ENCODE results near the gene COL24A1.
A peak's percentile ranks its signal among the peaks of the same experiment; 100 is the strongest.
"Not testable (repeated sequence)": the region's sequence is repeated elsewhere in the genome, so short reads cannot be mapped to it uniquely, and the experiment has no call there.

COL24A1 gene

DNA sequence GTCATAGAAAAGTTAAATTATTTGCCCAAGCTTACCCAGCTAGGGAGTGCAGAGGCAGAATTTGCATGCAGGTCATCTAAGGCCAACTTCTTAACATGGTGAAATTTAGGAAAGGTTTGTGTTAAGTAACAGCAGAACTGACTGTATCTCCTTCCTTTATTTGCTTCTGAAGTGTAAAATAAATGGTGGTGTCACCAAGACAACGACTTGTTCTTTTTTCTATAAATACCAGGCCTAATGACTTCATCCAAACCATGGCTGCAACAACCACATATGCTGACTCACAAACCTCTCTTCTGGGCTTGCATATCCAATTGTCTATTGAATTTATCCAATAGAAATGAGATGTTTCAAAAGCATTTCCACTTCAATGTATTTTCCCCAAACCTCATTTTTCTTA, 19.1 kb downstream of the COL24A1 start:
- H3K36me3 Mint-ChIP-seq (ENCODE audit: low read depth) = no peaks in the 10 kb centered on the region

DNA sequence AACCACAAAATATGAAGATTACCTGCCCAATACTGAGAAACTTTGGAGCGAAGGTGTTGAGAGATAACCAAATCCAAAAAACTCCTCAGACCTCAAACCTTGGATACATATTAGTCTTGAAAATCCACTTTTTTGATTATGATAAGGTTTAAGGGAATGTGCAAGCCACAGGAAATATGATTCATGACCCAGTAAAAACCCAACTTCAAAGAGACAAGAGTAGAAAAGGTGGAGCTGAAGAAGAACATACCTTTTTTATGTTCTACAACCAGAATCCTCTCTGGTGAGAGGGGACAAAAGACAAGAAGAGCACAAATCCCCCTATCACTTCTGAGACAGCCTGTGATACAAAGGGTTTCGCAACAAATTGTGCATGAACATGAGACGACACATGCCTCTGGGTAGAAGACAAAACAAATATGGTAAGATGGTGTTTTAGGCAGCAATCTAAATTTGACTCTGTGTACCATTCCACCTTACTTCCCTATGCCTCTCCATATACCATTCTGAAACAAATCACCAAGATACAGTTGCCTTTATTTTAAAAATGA, 37.3 kb downstream of the COL24A1 start:
- ATAC-seq = no peak
- H3K27ac Mint-ChIP-seq = no peak overlapping the region

More for the DNA sequence above, 19.1 kb downstream of the COL24A1 start:
- H3K27me3 Mint-ChIP-seq = peaks cover 7% of the 10 kb centered on the region
- DNase-seq (no peak), ATAC-seq (no peak)
- H3K27ac Mint-ChIP-seq = no peak overlapping the region
- H3K9me3 Mint-ChIP-seq = no peaks in the 10 kb centered on the region
- H3K4me1 Mint-ChIP-seq = no peaks in the 10 kb centered on the region
- H3K4me3 Mint-ChIP-seq = no peak overlapping the region

GRCh38 chr1:86114816-86115400, 41.7 kb downstream of the COL24A1 start:
- DNase-seq (no peak), ATAC-seq (no peak)
- H3K4me1 Mint-ChIP-seq = peaks cover 3% of the 10 kb centered on the region
- H3K9me3 Mint-ChIP-seq = no peaks in the 10 kb centered on the region
- no peaks in the 10 kb centered on the region for H3K27me3 Mint-ChIP-seq
- no peaks in the 10 kb centered on the region for H3K36me3 Mint-ChIP-seq (ENCODE audit: low read depth)
- no peak overlapping the region for H3K27ac Mint-ChIP-seq
- H3K4me3 Mint-ChIP-seq = no peak overlapping the region

More for the DNA sequence above, 37.3 kb downstream of the COL24A1 start:
- no peak for DNase-seq
- Mint-ChIP-seq H3K9me3 (no peaks in the 10 kb centered on the region), H3K27me3 (no peaks in the 10 kb centered on the region), H3K36me3 (ENCODE audit: low read depth) (no peaks in the 10 kb centered on the region), H3K4me1 (peaks cover 3% of the 10 kb centered on the region), H3K4me3 (no peak overlapping the region)

GRCh38 chr1:86114236-86114635, 42.3 kb downstream of the COL24A1 start:
- Mint-ChIP-seq H3K27ac (no peak overlapping the region), H3K4me3 (no peak overlapping the region), H3K36me3 (ENCODE audit: low read depth) (no peaks in the 10 kb centered on the region), H3K9me3 (no peaks in the 10 kb centered on the region), H3K4me1 (peaks cover 3% of the 10 kb centered on the region), H3K27me3 (no peaks in the 10 kb centered on the region)
- DNase-seq = no peak
- no peak for ATAC-seq

DNA sequence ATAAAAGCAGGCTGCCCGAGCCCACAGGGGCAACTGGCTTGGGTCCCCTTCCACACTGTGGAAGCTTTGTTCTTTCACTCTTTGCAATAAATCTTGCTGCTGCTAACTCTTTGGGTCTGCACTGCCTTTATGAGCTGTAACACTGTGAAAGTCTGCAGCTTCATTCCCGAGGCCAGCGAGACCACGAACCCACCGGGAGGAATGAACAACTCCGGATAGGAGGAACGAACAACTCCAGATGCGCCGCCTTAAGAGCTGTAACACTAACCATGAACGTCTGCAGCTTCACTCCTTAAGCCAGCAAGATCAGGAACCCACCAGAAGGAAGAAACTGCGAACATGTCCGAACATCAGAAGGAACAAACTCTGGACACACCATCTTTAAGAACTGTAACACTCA, 45.0 kb downstream of the COL24A1 start:
- ATAC-seq = not testable (repeated sequence)

DNA sequence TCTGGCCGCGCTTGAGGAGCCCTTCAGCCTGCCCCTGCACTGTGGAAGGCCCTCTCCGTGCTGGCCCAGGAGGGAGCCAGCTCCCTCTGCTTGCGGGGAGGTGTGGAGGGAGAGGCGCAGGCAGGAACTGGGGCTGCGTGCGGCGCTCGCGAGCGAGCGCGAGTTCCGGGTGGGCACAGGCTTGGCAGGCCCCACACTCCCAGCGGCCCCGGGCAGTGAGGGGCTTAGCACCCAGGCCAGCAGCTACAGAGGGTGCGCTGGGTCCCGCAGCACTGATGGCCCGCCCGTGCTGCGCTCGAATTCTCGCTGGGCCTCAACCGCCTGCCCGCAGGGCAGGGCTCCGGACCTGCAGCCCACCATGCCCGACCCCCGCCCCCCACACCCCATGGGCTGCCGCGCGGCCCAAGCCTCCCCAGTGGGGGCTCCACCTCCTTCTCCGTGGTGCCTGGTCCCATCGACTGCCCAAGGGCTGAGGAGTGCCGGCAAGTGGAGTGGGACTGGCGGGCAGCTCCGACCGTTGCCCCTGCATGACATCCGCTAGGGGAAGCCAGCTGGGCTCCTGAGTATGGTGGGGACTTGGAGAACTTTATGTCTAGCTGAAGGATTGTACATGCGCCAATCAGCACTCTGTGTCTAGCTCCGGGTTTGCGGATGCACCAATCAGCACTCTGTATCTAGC, 46.0 kb downstream of the COL24A1 start:
- DNase-seq = no peak
- Mint-ChIP-seq H3K36me3 (ENCODE audit: low read depth) (no peaks in the 10 kb centered on the region), H3K4me1 (no peaks in the 10 kb centered on the region), H3K4me3 (no peak overlapping the region), H3K27me3 (no peaks in the 10 kb centered on the region), H3K9me3 (no peaks in the 10 kb centered on the region), H3K27ac (no peak overlapping the region)
- ATAC-seq = no peak

More for the DNA sequence above, 45.0 kb downstream of the COL24A1 start:
- H3K27ac Mint-ChIP-seq; H3K36me3 Mint-ChIP-seq (ENCODE audit: low read depth); H3K9me3 Mint-ChIP-seq; H3K4me1 Mint-ChIP-seq; H3K27me3 Mint-ChIP-seq; H3K4me3 Mint-ChIP-seq; DNase-seq: not testable (repeated sequence)

DNA sequence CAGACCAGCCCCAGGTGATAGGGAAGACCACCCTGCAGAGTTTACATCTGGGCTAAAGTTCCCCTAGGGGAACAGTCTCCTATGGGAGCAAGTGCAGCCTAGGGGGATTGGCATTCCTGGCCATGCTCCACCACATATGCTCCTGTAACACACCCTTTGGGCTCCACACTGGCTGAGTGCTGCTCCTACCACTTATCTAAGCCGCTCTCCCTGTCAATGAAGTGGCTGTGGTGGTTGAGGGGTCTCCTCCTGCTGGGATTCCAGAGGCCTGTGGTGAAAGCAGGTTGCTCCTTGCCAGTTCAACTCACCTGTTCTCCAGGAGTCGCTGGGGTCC, 51.1 kb downstream of the COL24A1 start:
- Mint-ChIP-seq H3K27me3 (no peaks in the 10 kb centered on the region), H3K27ac (no peak overlapping the region), H3K4me3 (no peak overlapping the region), H3K9me3 (no peaks in the 10 kb centered on the region), H3K4me1 (no peaks in the 10 kb centered on the region), H3K36me3 (ENCODE audit: low read depth) (no peaks in the 10 kb centered on the region)
- no peak for ATAC-seq
- DNase-seq = no peak

DNA sequence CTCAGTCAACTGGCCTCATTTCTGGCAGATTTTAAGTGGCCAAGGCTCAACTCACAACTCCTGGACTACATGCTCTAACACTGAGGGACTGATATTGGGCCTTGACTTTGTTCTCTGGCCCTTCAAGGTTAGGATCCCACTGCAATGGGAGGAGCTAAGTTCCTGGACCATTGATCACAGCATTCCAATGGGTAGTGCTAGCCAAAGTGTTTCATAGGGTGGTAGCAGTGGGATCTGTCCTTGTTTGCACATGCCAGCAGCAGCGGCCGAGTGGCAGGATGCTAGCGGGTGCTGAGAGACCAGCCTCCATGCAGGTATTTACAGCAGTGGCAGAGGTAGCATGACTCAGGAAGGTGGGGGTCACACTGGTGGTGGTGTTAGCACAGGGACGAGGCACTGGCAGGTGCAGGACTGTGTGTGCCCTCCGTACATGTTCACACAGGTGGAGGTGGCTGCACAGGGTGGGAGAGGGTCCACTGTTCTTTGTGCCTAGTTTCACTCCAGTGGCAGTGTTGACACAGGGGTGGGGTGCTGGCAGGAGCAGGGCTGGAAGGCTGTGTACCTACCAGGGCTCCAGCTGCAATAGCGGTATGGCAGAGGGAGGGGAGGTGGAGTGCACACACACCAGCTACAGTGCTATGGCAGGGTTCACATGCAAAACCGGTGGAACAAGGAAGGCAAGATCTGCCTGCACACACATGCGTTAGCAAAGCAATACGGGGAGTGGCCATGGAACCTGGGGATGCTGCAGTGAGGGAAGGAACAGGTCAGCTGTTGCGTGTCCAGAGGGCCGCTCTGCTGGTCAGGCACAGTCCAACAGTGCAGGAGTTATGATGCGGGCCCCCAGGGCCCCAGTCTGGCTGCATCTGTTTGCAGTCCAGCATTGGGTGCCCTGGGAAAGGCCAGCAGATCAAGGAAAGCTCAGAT, 51.7 kb downstream of the COL24A1 start:
- ATAC-seq = peak; percentile 40
- Mint-ChIP-seq H3K27me3 (no peaks in the 10 kb centered on the region), H3K9me3 (no peaks in the 10 kb centered on the region), H3K36me3 (ENCODE audit: low read depth) (no peaks in the 10 kb centered on the region), H3K27ac (no peak overlapping the region), H3K4me3 (no peak overlapping the region), H3K4me1 (no peaks in the 10 kb centered on the region)
- DNase-seq = no peak

DNA sequence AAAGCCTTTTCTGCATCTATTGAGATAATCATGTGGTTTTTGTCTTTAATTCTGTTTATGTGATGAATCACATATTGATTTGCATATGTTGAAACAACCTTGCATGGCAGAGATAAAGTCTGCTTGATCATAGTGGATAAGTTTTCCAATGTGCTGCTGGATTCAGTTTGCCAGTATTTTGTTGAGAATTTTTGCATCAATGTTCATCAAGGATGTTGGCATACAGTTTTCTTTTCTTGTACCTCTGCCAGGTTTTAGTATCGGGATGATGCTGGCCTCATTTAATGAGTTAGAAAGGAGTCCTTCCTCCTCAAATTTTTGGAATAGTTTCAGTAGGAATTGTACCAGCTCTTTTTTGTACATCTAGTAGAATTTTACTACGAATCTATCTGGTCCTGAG, 55.0 kb downstream of the COL24A1 start:
- Mint-ChIP-seq H3K36me3 (ENCODE audit: low read depth) (no peaks in the 10 kb centered on the region), H3K9me3 (no peaks in the 10 kb centered on the region), H3K4me1 (no peaks in the 10 kb centered on the region), H3K27ac (no peak overlapping the region), H3K27me3 (no peaks in the 10 kb centered on the region), H3K4me3 (no peak overlapping the region)
- DNase-seq = no peak
- no peak for ATAC-seq

GRCh38 chr1:86100401-86100800, 56.2 kb downstream of the COL24A1 start:
- Mint-ChIP-seq H3K4me1 (no peaks in the 10 kb centered on the region), H3K27me3 (no peaks in the 10 kb centered on the region), H3K4me3 (no peak overlapping the region), H3K36me3 (ENCODE audit: low read depth) (no peaks in the 10 kb centered on the region), H3K27ac (no peak overlapping the region), H3K9me3 (no peaks in the 10 kb centered on the region)
- ATAC-seq (no peak), DNase-seq (no peak)

DNA sequence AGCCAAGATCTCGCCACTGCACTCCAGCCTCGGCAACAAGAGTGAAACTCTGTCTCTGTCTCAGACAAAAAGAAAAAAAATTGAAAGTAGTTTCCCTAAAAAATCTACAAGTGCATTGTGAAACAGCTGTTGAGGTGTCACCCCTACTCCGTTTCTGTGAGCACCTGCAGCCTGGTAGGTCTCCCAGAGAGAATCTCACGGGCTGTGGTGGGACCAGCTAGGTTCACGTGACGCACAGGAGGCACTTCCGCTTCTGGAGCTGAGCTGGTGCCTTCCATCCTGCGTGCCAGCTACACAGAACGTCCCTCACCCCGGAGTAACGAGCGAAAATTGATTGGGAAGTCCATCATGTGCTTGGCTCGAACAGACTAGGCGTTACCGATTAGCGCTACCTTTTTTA, 66.8 kb downstream of the COL24A1 start:
- no peak for DNase-seq
- Mint-ChIP-seq H3K27me3 (no peaks in the 10 kb centered on the region), H3K36me3 (ENCODE audit: low read depth) (no peaks in the 10 kb centered on the region), H3K4me1 (peaks cover 3% of the 10 kb centered on the region), H3K4me3 (no peak overlapping the region), H3K27ac (no peak overlapping the region), H3K9me3 (no peaks in the 10 kb centered on the region)
- ATAC-seq = no peak

DNA sequence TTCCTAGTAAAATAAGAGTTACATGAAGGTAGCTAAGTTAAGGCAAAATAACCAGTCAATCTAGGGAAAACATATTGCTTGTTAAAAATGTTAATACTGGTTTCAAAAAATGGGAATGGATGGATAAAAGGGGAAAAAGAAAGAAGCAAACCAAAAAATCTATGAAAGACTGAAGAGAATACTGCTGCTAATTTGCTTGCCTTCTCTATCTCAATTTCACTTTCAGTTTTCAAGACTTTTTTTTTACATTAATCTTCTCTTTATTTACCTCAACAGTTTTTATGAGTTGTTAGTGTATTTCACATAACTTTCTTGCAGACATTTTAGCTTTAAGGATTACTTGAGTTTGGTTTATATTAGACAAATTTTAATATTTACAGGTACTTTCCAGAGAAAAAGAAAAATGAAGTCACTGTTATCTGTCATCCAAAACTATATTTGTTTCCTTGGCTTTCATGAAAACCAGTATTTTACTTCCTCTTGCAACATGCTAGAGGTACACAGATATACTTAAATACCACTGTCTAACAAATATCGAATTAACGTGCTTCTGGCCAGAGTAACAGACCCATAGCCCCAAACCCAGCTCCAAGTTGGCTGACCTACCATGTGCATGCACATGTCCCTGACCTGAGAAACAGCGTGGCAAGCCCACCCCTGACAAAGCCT, 70.7 kb downstream of the COL24A1 start:
- Mint-ChIP-seq H3K9me3 (no peaks in the 10 kb centered on the region), H3K27ac (no peak overlapping the region), H3K27me3 (no peaks in the 10 kb centered on the region), H3K4me1 (peaks cover 3% of the 10 kb centered on the region), H3K4me3 (no peak overlapping the region), H3K36me3 (ENCODE audit: low read depth) (no peaks in the 10 kb centered on the region)
- DNase-seq = no peak
- no peak for ATAC-seq

DNA sequence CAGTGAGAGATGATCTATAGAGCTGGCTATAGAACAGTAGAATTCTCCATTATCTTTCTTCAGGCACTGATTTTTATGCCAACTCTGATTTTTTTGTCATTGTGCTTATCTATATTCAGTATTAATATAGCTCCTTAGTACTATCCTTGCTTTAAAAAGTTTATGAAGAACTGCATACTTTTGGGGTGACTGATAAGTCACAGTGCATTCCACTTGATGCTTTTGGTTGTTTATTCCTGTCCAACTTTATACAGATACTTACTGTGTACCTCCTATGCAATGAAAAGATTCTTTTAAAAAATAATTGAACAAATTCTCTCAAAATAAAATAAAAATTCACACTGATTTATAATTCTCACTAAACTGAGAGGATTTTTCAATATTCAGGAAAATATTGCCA, 71.6 kb downstream of the COL24A1 start:
- peaks cover 3% of the 10 kb centered on the region for H3K4me1 Mint-ChIP-seq
- no peak overlapping the region for H3K4me3 Mint-ChIP-seq
- H3K36me3 Mint-ChIP-seq (ENCODE audit: low read depth) = no peaks in the 10 kb centered on the region
- no peak for ATAC-seq
- no peaks in the 10 kb centered on the region for H3K27me3 Mint-ChIP-seq
- no peaks in the 10 kb centered on the region for H3K9me3 Mint-ChIP-seq
- DNase-seq = no peak
- no peak overlapping the region for H3K27ac Mint-ChIP-seq

DNA sequence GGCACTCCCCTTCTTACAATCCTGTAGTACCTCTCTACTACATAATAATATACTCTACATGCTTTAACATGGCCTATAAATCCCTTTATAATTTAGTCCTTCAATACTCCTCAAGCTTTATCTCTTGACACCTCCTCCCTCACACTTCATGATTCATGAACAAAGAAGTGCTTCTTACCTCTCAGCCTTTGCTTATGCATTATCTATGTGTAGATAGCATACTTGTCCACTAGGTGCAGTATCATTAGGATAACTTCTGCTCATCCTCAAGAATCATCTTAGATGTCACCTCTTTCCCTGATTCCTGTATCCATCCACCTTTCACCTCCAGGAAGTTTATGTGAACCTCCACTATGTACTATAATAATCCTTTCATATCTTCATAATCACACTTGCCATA, 74.4 kb downstream of the COL24A1 start:
- Mint-ChIP-seq H3K27ac (no peak overlapping the region), H3K4me3 (no peak overlapping the region), H3K4me1 (peaks cover 3% of the 10 kb centered on the region), H3K9me3 (peaks cover 10% of the 10 kb centered on the region), H3K36me3 (ENCODE audit: low read depth) (no peaks in the 10 kb centered on the region), H3K27me3 (no peaks in the 10 kb centered on the region)
- ATAC-seq = no peak
- DNase-seq = no peak
